WTC11 (cell line): Measurements from ENCODE around the gene EVA1A. TPM values are rescaled to one million over a fixed set of nuclear protein-coding genes. Genes with fewer than 3 reads are reported as not detected.
"Not testable (repeated sequence)": the region's sequence is repeated elsewhere in the genome, so short reads cannot be mapped to it uniquely, and the experiment has no call there.

Experiments
- ATAC-seq: fragments of 200-7000 bp; cut with Tn5 transposase; 2 replicates; pipeline ENCODE4 v1.10.0; 2021; ENCODE audit warnings: mild to moderate bottlenecking, moderate library complexity
- CTCF ChIA-PET: fragments of 300-600 bp; sonication (Branson Sonifier 250); formaldehyde crosslinking; loops from one replicate; lab custom pipeline; 2021; ENCODE audit warnings: antibody characterized with exemption; lab: Charles Lee
- POLR2A ChIA-PET: fragments of 350-600 bp; sonication (Branson Sonifier 250); formaldehyde crosslinking; loops from one replicate; lab custom pipeline; 2021; ENCODE audit warnings: antibody characterized with exemption; lab: Charles Lee
- DNase-seq: peaks from one replicate; pipeline ENCODE4 v3.0.0; 2021; ENCODE audit warnings: low spot score
- H3K27ac Mint-ChIP-seq: 2 replicates; pipeline ENCODE4 v1.8.0; 2021; ENCODE audit warnings: mixed read lengths
- H3K27me3 Mint-ChIP-seq: 2 replicates; pipeline ENCODE4 v1.8.0; 2021; ENCODE audit warnings: low read depth, mild to moderate bottlenecking, moderate library complexity, mixed read lengths
- H3K36me3 Mint-ChIP-seq: 2 replicates; pipeline ENCODE4 v1.8.0; 2021; ENCODE audit warnings: mixed read lengths
- H3K4me1 Mint-ChIP-seq: 2 replicates; pipeline ENCODE4 v1.8.0; 2022; ENCODE audit warnings: mixed read lengths
- H3K4me3 Mint-ChIP-seq: 2 replicates; pipeline ENCODE4 v1.8.0; 2021; ENCODE audit warnings: mild to moderate bottlenecking, moderate library complexity, mixed read lengths
- H3K9me3 Mint-ChIP-seq: 2 replicates; pipeline ENCODE4 v1.8.0; 2021; ENCODE audit warnings: mixed read lengths
- ATF1 ChIP-seq: sonication (generic); formaldehyde crosslinking; IDR thresholded peaks from 2 replicates; pipeline ENCODE4 v1.8.1; 2023; ENCODE audit warnings: mild to moderate bottlenecking, moderate library complexity, missing genetic modification reagents
- CBFB ChIP-seq: sonication (generic); formaldehyde crosslinking; IDR thresholded peaks from 2 replicates; pipeline ENCODE4 v1.8.1; 2022; ENCODE audit warnings: mild to moderate bottlenecking, low read depth, missing genetic modification reagents
- E2F5 ChIP-seq: sonication (generic); formaldehyde crosslinking; IDR thresholded peaks from 2 replicates; pipeline ENCODE4 v1.8.1; 2022; ENCODE audit warnings: mild to moderate bottlenecking, moderate library complexity, missing genetic modification reagents
- ELF4 ChIP-seq: sonication (generic); formaldehyde crosslinking; IDR thresholded peaks from 2 replicates; pipeline ENCODE4 v1.8.1; 2022; ENCODE audit warnings: low read depth, mild to moderate bottlenecking, moderate library complexity, missing genetic modification reagents
- EMX1 ChIP-seq: fragments of 250-450 bp; sonication (Bioruptor Pico); IDR thresholded peaks from 2 replicates; pipeline ENCODE4 v1.8.0; 2021; ENCODE audit warnings: mild to moderate bottlenecking
- ERG ChIP-seq: fragments of 250-450 bp; sonication (Bioruptor Pico); IDR thresholded peaks from 2 replicates; pipeline ENCODE4 v1.8.0; 2021; ENCODE audit warnings: mild to moderate bottlenecking
- ESRRA ChIP-seq: sonication (generic); formaldehyde crosslinking; IDR thresholded peaks from 2 replicates; pipeline ENCODE4 v1.8.1; 2022; ENCODE audit warnings: mild to moderate bottlenecking, missing genetic modification reagents, borderline replicate concordance
- GABPB1 ChIP-seq: sonication (generic); formaldehyde crosslinking; IDR thresholded peaks from 2 replicates; pipeline ENCODE4 v1.8.1; 2023; ENCODE audit warnings: mild to moderate bottlenecking, missing genetic modification reagents
- GTF2I ChIP-seq: fragments of 250-450 bp; sonication (Bioruptor Pico); conservative IDR thresholded peaks from 2 replicates; pipeline ENCODE4 v1.4.0; 2021; ENCODE audit warnings: mild to moderate bottlenecking
- MYBL2 ChIP-seq: sonication (generic); formaldehyde crosslinking; IDR thresholded peaks from 2 replicates; pipeline ENCODE4 v1.8.1; 2023; ENCODE audit warnings: mild to moderate bottlenecking, moderate library complexity, missing genetic modification reagents
- SOX15 ChIP-seq: fragments of 250-450 bp; sonication (Bioruptor Pico); IDR thresholded peaks from 2 replicates; pipeline ENCODE4 v1.9.0; 2021; ENCODE audit warnings: mild to moderate bottlenecking
- ZNF121 ChIP-seq: sonication (generic); formaldehyde crosslinking; IDR thresholded peaks from 2 replicates; pipeline ENCODE4 v1.8.0; 2023; ENCODE audit warnings: missing genetic modification reagents
- ZNF219 ChIP-seq: sonication (generic); formaldehyde crosslinking; IDR thresholded peaks from 2 replicates; pipeline ENCODE4 v1.8.0; 2023; ENCODE audit warnings: missing genetic modification reagents, mild to moderate bottlenecking, borderline replicate concordance
- ZNF317 ChIP-seq: sonication (generic); formaldehyde crosslinking; IDR thresholded peaks from 2 replicates; pipeline ENCODE4 v1.8.1; 2023; ENCODE audit warnings: low read depth, mild to moderate bottlenecking, moderate library complexity, missing genetic modification reagents, borderline replicate concordance
- total RNA-seq: library from RNA; stranded (reverse); gene quantifications from 3 replicates; pipeline ENCODE4 v1.2.3, GENCODE V29; 2021

Gene EVA1A
- total RNA-seq, 1 experiment from 2014 or later: 4.1 TPM

- TF ChIP-seq ERG (CRISPR knock-in tag) (no peak), ZNF121 (no peak)
- TF ChIP-seq, all 79 proteins: peak for 0
These were observed 78.3 kb downstream of the EVA1A start (continued) for GRCh38 chr2:75482398-75482797.

GRCh38 chr2:75480971-75481836 lies 79.5 kb downstream of the EVA1A start:
- CTCF ChIA-PET: interaction anchor here (1.2 to 1.5 kb wide), 3 partner anchors 11 to 127 kb away, joined by 3 to 9 read pairs (median 7); no protein-coding TSS in a partner anchor
- no peak for DNase-seq
- H3K36me3 Mint-ChIP-seq: no peaks in the 10 kb centered on the region; the same call in 1 of the 2 replicates

GRCh38 chr2:75477696-75478095 lies 83.0 kb downstream of the EVA1A start:
- H3K9me3 Mint-ChIP-seq: peaks cover 14% of the 10 kb centered on the region
- CTCF ChIA-PET, POLR2A ChIA-PET: not testable (repeated sequence)

More at GRCh38 chr2:75480971-75481836, 79.5 kb downstream of the EVA1A start:
- Mint-ChIP-seq H3K9me3 (peaks cover 16% of the 10 kb centered on the region), H3K27ac (no peak overlapping the region), H3K4me1 (peaks cover 11% of the 10 kb centered on the region; the same call in 1 of the 2 replicates), H3K4me3 (no peak overlapping the region), H3K27me3 (no peaks in the 10 kb centered on the region)
- TF ChIP-seq E2F5: no peak
- peak; percentile 75 for TF ChIP-seq GABPB1 (CRISPR knock-in tag)
- no peak for TF ChIP-seq MYBL2 (CRISPR knock-in tag)
- TF ChIP-seq ESRRA (CRISPR knock-in tag): no peak
- POLR2A ChIA-PET: no interaction called here
- peak; percentile 68; the same call in 1 of the 2 replicates for ATAC-seq

GRCh38 chr2:75476761-75477160 lies 84.0 kb downstream of the EVA1A start:
- ChIA-PET CTCF (no interaction called here), POLR2A (no interaction called here)
- ATAC-seq (no peak), DNase-seq (no peak)
- no peak overlapping the region for H3K4me3 Mint-ChIP-seq
- H3K4me1 Mint-ChIP-seq: peaks cover 26% of the 10 kb centered on the region
- H3K27ac Mint-ChIP-seq: no peak overlapping the region
- peaks cover 14% of the 10 kb centered on the region for H3K9me3 Mint-ChIP-seq
- H3K27me3 Mint-ChIP-seq: no peaks in the 10 kb centered on the region
- no peaks in the 10 kb centered on the region; the same call in 1 of the 2 replicates for H3K36me3 Mint-ChIP-seq
- no peak for TF ChIP-seq ZNF317 (CRISPR knock-in tag)
- no peak for TF ChIP-seq ZNF219 (CRISPR knock-in tag)
- TF ChIP-seq EMX1 (CRISPR knock-in tag): no peak
- TF ChIP-seq SOX15 (CRISPR knock-in tag): no peak
- TF ChIP-seq, all 79 proteins: peak for 0

More at GRCh38 chr2:75477696-75478095, 83.0 kb downstream of the EVA1A start:
- DNase-seq, H3K36me3 Mint-ChIP-seq, H3K4me3 Mint-ChIP-seq, H3K27ac Mint-ChIP-seq, ATAC-seq, H3K27me3 Mint-ChIP-seq: not testable (repeated sequence)
- H3K4me1 Mint-ChIP-seq: peaks cover 25% of the 10 kb centered on the region

GRCh38 chr2:75475976-75476375 lies 84.8 kb downstream of the EVA1A start:
- ATAC-seq (no peak), DNase-seq (no peak)
- Mint-ChIP-seq H3K9me3 (peaks cover 14% of the 10 kb centered on the region), H3K27me3 (no peaks in the 10 kb centered on the region), H3K27ac (no peak overlapping the region), H3K4me3 (no peak overlapping the region), H3K36me3 (no peaks in the 10 kb centered on the region; the same call in 1 of the 2 replicates), H3K4me1 (peaks cover 26% of the 10 kb centered on the region)
- TF ChIP-seq GTF2I (CRISPR knock-in tag) (no peak), ELF4 (no peak), ATF1 (CRISPR knock-in tag) (no peak), CBFB (CRISPR knock-in tag) (no peak)
- POLR2A ChIA-PET: no interaction called here
- CTCF ChIA-PET: interaction anchor here (1.6 kb wide), 1 partner anchor 152 kb away, joined by 3 read pairs; no protein-coding TSS in a partner anchor
